DMS79 treated with DMSO at 0.1 percent for 48 hours (cell line): ENCODE data around the gene MANBA.

Source experiments
- DNase-seq: peaks from one replicate; lab custom pipeline; 2025; lab: John Stamatoyannopoulos, UW

Gene MANBA

DNA sequence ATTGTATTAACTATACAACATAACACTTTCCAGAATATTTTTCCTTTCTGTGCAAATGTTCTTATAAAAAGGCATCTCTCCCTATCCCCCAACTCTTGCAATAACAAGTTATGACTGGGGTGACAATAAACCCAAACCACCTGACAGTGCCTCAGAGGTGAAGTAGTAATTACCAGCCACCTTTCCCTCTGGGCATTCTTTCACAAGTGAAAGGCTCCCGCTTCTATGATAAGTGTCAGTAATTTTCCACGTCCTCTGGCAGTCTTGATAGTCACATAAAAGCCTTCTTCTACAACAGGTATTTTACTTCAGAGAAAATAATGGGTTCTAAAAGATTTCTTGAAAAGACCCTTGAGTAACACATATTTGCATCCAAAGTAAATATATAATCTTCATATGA is 82.7 kb downstream of the MANBA start:
- no peak for DNase-seq

DNA sequence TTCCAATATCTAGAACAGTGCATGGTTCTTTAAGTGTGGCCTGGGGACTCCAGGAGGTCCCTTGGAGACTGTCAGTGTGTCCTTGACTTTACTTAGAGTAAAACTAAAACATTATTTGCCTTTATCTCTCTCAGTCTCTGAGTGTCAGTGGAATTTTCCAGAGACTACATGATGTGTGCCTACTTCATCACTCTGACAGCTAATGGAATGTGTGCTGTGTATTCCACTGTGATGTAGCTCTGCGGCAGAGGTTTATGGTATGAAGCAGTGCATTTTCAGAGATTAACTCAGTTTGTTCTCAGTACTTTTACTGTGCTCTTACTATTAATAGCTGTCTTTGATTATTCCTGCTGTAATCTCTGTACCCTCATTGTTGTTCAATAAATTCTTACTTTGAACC is 85.6 kb downstream of the MANBA start:
- no peak for DNase-seq

DNA sequence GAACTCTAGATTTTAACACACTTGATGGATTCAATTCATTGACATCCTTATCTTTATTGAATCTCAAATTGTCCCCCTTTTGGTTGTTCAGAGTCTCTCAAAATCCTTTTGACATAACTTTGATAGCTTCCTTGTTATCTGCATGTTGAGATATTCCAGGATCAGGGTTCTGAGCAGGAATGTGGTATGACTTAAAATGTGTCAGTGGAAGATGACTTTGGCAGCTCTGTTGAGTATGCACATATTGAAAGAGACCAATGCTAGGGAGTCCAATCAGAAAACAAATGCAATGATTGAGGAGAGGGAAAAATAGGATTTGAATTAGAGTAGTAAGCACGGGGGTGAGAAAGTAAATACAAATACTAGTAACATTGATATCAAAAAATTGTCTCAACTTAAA is 93.8 kb downstream of the MANBA start:
- no peak for DNase-seq

DNA sequence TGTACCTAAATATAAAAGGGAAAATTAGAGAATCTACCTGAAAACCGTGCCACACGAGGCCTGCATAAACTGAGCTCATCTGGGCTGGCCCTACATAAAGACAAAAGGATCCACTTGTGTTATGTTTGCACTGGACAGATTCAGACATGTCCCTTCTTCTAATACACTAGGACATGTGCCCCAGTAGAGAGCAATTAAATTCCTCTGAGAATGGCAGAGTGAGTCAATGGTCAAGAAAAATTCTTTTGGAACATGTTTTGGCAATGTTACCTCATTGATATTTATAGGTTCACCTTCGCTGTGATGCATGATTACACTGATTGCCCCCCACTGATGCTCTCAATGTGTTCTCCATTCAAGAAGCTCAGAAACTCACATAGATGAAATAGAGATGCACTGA is 95.2 kb downstream of the MANBA start:
- DNase-seq, result no peak

DNA sequence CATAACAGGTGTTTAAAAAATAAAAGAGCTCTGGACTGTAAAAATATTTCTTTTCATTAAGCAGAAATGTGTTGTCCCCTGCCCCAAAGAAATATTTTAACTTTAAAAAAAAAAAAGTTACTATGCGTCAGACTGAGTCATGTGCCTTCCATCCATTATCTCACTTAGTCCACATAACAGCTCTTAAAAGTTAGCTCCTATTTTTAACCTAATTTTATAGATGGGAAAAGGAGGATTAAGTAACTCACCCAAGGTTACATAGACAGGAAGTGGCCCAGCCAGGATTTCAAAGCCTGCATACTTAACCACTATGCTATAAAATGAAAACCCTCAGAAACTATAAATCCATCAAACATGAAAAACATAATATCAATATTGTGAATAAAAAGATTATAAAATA is 97.7 kb downstream of the MANBA start:
- no peak for DNase-seq

DNA sequence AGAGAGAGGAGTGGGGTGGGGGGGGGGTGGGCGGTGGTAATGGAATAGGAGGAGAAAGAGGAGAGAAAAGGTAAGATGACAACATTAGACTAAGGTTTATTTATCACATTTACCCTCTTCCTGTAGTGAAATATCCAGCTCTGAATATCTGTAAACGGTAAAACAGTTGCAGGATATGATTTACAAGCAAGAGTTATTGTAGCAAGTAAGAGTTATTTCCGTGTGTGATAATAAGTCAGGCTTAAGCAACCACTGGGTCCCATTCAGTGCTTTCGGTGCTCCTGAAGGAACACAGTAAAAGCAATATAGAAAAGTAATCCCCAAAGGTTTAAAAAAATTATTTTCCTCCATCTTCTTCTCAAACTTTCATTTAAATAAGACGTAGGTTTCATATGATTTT is 103.6 kb downstream of the MANBA start:
- DNase-seq, result no peak

DNA sequence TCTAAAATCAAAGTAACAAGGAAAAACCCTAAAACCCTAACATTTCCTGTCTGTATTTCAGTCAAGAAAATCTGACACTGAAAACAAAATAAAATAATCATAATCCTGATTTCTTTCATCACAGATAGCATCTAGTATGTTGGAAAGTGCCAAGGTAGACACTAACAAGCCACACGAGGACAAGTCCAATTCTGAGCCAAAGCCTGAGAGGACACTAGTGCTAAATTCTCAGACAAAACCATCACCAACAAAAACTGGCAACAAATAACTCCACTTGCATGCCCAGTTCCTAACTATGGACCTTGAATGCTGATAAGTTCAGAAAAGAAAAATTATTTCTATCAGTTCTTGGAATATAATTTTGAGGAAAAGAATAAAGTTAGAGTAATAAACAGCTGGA is 113.7 kb downstream of the MANBA start:
- no peak for DNase-seq

DNA sequence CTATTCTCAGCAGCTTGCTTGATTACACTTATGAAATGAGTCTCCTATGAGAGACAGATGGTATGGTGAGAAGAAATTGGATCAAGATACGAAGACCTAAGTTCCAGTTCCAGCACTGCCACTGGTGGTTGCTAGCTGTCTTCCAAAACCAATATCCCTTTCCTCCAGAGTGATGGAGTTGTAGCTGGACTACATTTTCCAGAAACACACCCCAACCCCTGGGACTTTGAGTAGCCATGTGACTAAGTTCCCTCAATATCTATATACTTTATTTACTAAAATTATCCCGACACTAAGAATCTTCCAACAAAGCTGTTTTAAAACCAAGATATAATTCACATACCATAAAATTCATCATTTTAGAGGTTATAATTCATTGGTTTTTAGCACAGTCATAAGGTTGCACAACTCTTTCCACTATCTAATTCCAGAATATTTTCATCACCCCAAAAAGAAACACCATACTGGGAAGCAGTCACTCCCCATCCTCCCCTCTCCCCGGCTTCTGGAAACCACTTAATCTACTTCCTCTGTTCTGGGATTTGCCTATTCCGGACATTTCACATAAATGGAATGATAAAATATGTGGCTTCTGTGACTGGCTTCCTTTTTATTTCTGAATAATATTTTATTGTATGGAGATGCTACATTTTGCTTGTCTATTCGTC is 118.0 kb downstream of the MANBA start:
- no peak for DNase-seq

DNA sequence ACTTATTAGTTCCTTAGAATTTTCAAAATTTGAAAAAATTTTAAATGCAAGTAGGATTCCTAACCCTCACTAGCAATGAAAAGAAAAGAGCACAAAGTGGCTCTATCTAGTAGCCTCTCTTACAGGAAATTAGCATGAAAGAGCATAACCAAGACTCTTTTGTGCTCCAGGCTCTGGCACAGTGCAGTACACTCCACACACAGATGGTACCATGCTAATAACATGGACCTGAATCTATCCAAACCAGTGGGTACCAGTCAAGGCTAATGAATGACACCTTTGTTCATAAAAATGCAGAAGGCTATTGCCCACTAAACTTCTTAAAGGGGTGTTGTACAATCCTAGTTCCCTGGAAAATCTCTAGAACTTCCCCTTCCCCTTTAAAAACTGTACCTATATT is 119.0 kb downstream of the MANBA start:
- no peak for DNase-seq

DNA sequence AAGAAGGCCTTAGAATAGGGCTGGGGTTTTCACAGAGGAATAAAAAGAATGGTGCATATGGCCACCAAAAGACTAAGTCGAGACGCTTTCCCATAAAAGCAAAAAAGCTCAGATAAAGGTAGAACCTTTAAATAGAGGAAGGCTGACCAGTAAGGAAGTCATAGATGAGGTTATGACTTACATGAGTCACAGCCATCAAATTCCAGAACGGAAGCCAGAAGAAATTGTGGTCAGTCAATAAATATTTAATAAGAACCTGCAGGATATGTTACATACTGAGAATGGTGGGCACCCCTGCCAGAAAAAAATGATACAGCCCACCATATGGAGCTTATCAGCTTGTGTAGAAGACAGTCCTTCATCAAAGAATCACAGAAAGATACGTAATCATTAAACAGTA is 120.1 kb downstream of the MANBA start:
- DNase-seq, result no peak

DNA sequence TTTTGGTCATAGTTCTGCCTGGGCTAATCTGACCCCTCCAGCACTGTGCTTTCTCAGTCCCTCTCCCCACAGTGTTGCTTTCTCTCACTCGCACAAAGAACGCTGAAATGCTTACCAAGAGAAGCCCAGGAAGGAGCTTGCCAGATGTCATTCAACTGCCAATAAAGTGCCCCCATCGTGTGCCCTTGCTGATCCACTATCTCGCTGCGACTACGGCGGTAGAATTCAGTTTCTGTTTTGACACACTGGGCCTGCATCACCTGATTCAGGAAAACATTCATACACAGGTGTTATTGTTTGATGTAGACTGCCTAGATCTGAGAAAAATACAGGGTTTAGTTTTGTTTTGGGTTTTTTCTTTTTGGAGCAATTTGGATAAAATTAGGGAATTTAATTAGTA is 121.2 kb downstream of the MANBA start:
- no peak for DNase-seq

DNA sequence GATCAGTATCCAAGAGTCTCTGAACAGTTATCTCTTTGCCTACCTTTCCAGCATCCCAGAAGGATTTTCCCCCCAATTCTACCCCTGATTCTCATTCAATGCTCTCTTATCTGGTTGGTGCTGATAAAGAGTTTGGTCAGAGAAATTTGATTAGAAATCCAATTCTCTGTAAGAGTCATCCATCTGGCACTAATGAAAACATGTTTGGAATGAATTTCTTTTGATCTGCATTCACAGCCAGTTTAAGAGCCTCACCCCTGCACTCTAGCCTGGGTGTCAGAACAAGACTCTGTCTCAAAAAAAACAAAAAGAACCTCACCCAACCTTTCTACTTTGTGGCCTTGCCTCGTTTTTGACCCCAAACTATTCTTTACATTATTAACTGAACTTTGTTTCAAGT is 122.1 kb downstream of the MANBA start:
- DNase-seq, result no peak

DNA sequence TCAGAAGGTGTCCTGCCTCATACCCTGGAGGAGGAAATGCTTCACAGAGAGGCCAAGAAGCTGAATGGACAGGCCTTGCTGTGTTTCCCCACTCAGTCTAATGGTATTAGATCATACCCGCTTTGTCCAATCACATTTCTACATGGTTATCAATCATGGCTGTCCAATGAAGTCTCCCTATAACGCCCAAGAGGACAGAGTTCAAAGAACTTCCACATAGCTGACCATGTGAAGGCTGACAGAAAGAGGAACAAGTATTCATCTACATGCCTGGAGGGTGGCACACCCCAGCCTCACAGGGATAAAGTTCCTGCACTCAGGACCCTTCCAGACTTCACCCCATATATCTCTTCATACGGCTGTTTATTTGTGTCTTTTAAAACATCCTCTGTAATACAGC is 123.4 kb downstream of the MANBA start:
- no peak for DNase-seq

DNA sequence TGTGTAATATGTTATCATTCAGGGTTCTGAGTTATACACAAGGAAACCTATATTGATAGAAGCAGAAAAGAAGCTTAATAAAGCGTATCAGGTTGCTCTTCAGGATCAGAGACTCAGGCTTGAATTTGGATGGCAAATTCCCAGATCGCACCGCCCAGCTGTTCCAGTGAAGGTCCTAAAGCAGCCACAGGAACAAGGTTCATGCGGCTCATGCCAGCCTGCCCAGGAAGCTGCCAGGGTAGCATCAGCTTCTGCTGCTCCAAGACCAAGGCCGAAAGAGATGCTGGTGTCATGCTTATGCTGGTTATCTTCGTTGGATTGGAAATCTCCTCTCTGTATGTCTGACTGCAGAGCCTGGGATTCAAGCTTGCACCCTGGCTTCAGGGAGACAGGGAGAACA is 127.7 kb downstream of the MANBA start:
- no peak for DNase-seq

DNA sequence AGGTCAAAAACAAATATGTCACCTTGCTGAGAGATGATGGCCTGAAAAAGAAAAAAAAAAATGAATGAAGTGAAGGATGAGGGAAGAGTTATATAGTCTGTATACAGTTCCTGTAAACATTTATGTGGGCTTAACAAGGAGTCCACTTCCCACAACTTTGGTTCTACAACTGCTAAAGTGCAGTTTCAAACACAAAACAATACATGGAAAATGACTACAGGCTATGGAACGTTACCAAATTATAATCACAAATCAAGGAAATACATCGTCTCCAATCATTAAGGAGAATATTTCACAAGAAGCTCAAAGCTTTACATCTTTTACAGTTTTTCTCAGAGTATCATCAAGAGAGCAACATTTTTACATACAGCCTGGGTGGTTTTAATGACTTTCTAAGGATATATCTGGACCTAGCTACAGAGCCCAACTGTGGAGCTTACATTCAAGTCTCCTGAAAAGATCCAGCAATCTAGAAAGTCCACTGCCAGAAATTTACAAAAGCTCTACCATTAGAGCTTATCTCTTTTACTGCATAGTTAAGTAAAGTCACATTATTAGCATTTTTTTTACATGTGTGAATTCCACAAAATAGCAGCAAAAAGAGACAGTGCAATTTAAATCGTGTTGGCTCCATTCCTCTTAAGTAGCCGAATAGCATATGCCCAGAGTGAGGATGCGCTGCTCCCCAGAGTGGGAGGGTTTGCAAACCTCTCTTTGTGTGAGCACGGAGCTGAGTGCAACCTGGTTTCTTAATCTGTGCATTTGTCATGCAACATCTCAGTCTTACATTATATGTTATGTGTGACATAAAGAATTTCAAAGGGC is 128.3 kb downstream of the MANBA start:
- DNase-seq, result no peak

DNA sequence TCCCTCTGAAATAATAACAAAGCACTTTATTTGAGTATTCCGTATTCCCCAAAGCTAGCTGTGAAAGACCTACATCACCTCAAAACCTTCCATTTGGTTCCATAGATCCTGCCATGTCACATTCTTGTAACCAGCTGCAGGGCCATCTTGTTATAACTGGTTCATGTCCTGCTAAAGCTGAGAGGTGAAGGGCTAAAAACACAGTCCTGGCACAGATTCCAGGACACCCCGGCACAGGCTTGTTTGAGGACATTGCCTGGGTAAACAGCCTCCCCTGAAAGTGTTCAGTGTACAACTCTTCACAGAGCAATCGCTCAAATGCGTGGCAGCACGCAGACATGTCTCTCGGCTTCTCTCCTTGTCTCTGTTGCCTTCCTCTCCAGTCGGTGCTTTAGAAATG is 129.2 kb downstream of the MANBA start:
- no peak for DNase-seq

DNA sequence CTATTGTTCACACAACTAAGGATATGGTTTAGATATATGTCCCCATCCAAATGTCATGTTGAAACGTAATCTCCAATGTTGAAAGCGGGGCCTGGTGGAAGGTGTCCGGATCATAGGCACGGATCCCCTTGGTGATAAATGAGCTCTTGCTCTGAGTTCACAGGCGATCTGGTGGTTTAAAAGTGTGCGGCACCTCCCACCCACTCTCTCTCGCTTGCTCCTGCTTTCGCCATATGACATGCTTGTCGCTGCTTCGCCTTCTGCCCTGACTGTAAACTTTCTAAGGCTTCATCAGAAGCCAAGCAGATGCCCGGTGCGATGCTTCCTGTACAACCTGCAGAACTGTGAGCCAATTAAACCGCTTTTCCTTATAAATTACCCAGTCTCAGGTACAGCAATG is 131.1 kb downstream of the MANBA start:
- DNase-seq, result no peak

DNA sequence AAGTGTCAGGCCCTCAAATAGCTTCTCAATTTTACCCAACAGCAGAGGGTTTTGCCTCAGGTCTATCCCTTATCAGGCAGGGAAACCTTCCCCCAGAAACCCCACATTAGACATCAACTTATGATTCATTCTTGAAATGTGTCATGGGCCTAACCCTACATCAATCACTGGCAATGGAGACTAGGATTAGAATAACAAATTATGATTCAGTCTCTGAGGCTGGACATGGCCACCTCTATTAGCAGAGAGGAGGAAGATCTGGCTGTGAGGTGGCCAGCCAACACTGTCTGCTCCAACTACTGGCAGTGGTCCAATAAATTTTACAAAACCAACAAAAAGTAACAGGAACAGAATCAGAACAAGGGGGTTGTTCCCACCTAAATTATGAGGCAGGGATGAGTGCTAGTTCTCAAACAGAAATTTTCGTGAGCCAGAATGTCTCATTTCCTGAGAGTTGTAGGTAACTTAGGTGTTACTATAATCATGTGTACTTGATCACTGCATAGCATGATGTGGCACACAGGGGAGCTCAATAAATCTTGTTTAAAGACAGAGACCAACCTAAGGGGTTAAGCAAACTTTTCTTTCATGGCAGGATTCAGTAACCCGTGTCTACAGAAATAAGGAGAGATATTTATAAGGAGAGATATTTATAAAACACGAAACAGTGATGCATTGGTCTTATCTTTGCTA is 132.8 kb downstream of the MANBA start:
- no peak for DNase-seq

DNA sequence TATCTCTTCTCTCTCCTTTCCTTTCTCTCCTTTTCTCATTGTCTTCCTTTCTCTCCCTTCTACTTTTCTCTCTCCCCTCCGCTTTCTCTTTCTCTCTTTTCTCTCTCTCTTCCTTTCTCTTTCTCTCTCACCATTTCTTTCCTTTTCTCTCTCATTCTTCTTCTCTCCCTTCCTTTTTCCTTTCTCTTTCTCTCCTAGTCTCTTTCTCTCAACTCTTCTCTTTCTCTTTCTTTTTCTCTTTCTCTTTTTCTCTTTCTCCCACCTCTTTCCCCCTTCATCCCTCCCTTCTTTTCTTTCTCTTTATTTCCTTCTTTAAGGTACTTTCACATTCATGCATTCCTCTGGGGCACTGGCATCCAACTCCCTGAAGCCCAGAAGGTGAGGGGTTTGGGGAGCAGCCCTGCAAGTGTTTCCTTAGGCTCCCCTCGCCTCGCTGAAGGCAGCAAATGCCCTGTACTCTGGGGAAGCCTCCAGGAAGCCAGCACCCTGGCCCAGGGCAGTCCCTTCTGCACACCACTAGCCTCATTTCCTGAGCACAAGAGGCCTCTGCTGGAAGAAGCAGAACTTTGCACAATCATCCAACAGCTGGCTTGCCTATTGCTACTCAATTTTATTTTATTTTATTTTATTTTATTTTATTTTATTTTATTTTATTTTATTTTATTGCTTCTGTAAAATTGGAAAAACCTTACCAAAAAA is 135.4 kb downstream of the MANBA start:
- DNase-seq, result no peak

DNA sequence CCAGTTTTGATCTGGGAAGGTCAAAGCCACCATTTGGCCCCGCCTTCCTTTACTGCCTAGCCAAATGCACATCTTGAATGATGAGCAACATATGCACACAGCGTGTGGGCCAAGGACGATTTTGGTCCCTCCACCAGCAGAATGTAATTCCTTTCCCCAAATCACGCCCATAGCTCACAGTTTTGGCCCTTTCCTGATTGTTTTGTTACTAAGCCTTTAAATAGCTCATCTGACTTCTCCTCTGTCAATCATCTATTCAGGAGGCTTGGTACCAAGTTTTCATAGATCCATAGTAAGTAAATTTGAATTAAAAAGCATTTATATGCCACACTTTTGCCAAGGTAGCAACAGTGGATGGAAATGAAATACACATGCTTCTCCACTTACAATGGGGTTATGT is 136.3 kb downstream of the MANBA start:
- DNase-seq, result no peak

DNA sequence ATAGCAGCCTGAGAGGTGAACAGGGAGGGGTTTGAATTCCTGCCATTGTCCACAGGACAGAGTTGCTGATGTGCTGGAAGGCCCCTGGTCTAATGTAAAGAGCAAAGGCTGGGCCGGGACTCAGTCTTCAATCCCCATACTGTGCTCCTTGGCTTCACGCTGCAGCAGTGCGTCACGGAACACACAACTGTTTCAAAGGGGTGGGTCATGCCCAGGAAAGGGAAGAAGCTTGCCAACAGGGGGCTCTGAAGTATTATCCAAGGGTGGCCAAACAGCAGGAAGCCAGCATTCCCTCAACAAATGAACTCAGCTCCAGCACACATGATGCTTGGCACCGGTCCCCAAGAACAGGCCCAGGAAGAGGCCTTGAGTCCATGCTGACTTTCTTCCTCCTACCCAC is 137.1 kb downstream of the MANBA start:
- no peak for DNase-seq

DNA sequence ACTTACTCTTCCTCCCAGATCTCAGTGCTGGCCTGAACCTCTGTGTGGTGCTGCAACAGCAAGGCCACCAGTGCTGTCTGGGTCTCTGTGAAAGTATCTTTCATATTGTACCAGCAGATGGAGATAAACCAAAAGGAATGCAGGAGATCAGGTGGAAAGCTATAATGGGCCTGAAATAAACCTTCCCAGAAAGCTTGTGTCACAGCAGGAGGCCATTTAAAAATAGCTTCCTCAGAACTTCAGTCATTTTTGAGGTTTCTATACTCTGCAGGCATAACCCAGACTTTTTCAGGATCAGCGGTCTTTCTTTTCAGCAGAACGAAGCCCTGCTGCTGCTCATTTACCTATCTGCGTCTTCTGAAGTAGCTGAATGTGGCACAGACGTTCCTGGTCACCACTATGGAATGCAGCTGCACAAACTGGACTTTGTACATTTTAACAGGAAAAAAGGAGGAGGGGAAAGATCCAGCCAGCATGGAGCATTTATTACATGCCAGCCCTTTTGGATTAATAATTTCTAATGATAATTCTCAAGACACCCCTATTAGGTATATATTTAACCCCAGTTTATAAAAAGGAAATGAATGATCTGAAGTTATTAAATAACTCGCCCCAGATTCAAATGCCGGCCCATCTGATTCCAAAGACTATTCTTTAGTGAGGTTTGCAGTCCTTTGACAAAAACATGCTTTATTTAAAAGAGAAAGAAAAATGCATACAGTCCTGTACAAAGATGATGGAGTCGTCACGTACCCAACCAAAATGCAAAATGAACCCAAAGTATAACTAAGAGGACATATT is 139.9 kb downstream of the MANBA start:
- peak; percentile 14 for DNase-seq
